Osteocyte (in vitro differentiated cells): ENCODE results near the gene RSRC1. TPM values are rescaled to one million over a fixed set of nuclear protein-coding genes. Genes with fewer than 3 reads are reported as not detected.

Experiments used
- DNase-seq: peaks from one replicate; pipeline ENCODE4 v3.0.0; 2021; ENCODE audit warnings: mixed read lengths; ENCODE audit not compliant: unreplicated experiment; ENCODE audit errors: extremely low spot score
- H3K27ac Mint-ChIP-seq: one replicate; pipeline ENCODE4 v1.8.0; 2021; ENCODE audit warnings: mild to moderate bottlenecking, mixed read lengths; ENCODE audit not compliant: unreplicated experiment
- H3K27me3 Mint-ChIP-seq: one replicate; pipeline ENCODE4 v1.8.0; 2021; ENCODE audit warnings: mixed read lengths; ENCODE audit not compliant: unreplicated experiment
- H3K36me3 Mint-ChIP-seq: one replicate; pipeline ENCODE4 v1.8.0; 2021; ENCODE audit warnings: mixed read lengths; ENCODE audit not compliant: unreplicated experiment
- H3K4me1 Mint-ChIP-seq: one replicate; pipeline ENCODE4 v1.8.0; 2021; ENCODE audit warnings: mixed read lengths; ENCODE audit not compliant: unreplicated experiment
- H3K4me3 Mint-ChIP-seq: one replicate; pipeline ENCODE4 v1.8.0; 2021; ENCODE audit warnings: mild to moderate bottlenecking, moderate library complexity, mixed read lengths; ENCODE audit not compliant: unreplicated experiment
- H3K9me3 Mint-ChIP-seq: one replicate; pipeline ENCODE4 v1.8.0; 2021; ENCODE audit warnings: mixed read lengths; ENCODE audit not compliant: unreplicated experiment
- total RNA-seq: library from RNA; stranded (reverse); gene quantifications from 2 replicates; pipeline ENCODE4 v1.2.1, GENCODE V29; 2021
- TF ChIP-seq, protein P1 (sequence below): fragments of 200-600 bp; sonication (generic); IDR thresholded peaks from 2 replicates; pipeline ENCODE4 v1.5.0; 2021; ENCODE audit warnings: antibody characterized with exemption, mild to moderate bottlenecking, moderate library complexity

RSRC1 gene
- total RNA-seq, 1 donor from 2014 or later = 26.3 TPM

DNA sequence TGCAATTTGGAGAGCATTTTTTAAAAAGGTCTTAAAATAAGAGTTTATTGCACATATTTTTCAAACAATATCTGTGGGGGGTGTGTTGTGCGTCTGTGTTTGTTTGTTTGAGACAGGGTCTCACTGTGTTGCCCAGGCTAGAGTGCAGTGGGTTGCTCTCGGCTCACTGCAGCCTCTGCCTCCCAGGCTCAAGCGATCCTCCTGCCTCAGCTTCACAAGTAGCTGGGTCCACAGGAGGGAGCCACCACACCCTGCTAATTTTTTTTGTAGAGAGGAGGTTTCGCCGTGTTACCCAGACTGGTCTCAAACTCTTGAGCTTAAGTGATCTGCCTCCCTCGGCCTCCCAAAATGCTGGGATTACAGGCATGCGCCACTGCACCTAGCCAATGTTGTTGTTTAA lies 463.8 kb downstream of the RSRC1 start:
- no peaks in the 10 kb centered on the region for H3K36me3 Mint-ChIP-seq
- no peak overlapping the region for H3K4me3 Mint-ChIP-seq
- no peaks in the 10 kb centered on the region for H3K27me3 Mint-ChIP-seq
- DNase-seq = no peak
- H3K9me3 Mint-ChIP-seq = no peaks in the 10 kb centered on the region
- no peak overlapping the region for H3K27ac Mint-ChIP-seq
- peaks cover 14% of the 10 kb centered on the region for H3K4me1 Mint-ChIP-seq
- TF ChIP-seq, protein P1, sequence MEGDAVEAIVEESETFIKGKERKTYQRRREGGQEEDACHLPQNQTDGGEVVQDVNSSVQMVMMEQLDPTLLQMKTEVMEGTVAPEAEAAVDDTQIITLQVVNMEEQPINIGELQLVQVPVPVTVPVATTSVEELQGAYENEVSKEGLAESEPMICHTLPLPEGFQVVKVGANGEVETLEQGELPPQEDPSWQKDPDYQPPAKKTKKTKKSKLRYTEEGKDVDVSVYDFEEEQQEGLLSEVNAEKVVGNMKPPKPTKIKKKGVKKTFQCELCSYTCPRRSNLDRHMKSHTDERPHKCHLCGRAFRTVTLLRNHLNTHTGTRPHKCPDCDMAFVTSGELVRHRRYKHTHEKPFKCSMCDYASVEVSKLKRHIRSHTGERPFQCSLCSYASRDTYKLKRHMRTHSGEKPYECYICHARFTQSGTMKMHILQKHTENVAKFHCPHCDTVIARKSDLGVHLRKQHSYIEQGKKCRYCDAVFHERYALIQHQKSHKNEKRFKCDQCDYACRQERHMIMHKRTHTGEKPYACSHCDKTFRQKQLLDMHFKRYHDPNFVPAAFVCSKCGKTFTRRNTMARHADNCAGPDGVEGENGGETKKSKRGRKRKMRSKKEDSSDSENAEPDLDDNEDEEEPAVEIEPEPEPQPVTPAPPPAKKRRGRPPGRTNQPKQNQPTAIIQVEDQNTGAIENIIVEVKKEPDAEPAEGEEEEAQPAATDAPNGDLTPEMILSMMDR = no peak

DNA sequence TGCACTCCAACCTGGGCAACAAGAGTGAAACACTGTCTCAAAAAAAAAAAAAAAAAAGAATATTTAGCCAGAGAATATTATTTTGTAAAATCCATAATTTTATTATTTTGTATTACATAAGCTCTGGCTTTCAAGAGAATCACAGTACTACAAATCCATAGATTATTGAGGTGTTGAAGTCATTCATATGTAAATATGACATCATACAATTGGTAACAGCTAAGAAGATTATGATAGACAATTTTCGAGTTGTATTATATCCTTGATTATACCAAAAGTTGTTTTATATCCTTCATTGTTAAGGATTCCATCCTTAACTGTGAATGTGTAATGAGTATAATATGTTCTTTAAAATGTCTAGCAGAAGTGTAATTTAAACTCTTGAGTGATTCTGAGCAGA lies 464.8 kb downstream of the RSRC1 start:
- no peaks in the 10 kb centered on the region for H3K36me3 Mint-ChIP-seq
- H3K9me3 Mint-ChIP-seq = no peaks in the 10 kb centered on the region
- no peak overlapping the region for H3K27ac Mint-ChIP-seq
- TF ChIP-seq, protein P1 = no peak
- no peaks in the 10 kb centered on the region for H3K27me3 Mint-ChIP-seq
- H3K4me3 Mint-ChIP-seq = no peak overlapping the region
- H3K4me1 Mint-ChIP-seq = peaks cover 14% of the 10 kb centered on the region
- DNase-seq = no peak

DNA sequence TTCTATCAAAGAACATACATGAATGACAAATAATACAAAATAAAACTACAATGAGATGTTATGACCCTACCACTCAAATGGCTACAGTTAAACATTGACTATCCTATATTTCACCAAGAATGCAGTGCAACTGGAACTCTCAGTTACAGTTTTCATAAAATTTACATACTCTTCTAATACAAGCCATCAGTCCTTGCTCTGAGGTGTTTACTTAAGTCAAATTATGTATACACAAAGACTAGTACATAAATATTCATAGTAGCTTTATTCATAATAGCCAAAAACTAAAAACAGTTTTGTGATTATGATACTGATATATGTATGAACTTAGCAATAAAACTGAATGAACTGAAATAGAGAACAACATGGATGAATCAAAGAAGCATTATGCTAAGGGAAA lies 480.3 kb downstream of the RSRC1 start:
- Mint-ChIP-seq H3K27ac (no peak overlapping the region), H3K27me3 (no peaks in the 10 kb centered on the region), H3K9me3 (no peaks in the 10 kb centered on the region), H3K36me3 (peaks cover 3% of the 10 kb centered on the region), H3K4me1 (no peaks in the 10 kb centered on the region), H3K4me3 (no peak overlapping the region)
- TF ChIP-seq, protein P1 = no peak
- DNase-seq = no peak

Other genes starting within 250 kb of the RSRC1 start
- not detected in 2 replicates for gene SHOX2, start 3.7 kb upstream of the RSRC1 start, total RNA-seq